Measurements from ENCODE around the gene ASPDH.

GRCh38 chr19:50500060-50500752 is 13.5 kb downstream of the ASPDH start:
- TF ChIP-seq CTCF (IDR thresholded peaks at IDR 0.05) (no peak), POLR2A (IDR thresholded peaks at IDR 0.05) (no peak)
